HepG2 (cell line): ENCODE measurements around the gene RHOT1.

Experiments used
- BCL6 ChIP-seq: IDR thresholded peaks from 2 replicates; pipeline ENCODE4 v1.6.1; 2016; ENCODE audit warnings: missing genetic modification reagents, missing compliant biosample characterization
- FOXP1 ChIP-seq, 2 experiments: fragments of 450-650 bp in 1 of 2; IDR thresholded peaks; 2 replicates each; pipeline ENCODE4 v1.6.1; 2017 to 2018; ENCODE audit warnings: antibody characterized with exemption in 1 of 2
- JUND ChIP-seq: sonication (generic); formaldehyde crosslinking; IDR thresholded peaks from 2 replicates; pipeline ENCODE4 v1.8.0; 2022; ENCODE audit warnings: mild to moderate bottlenecking, missing genetic modification reagents
- MXI1 ChIP-seq: IDR thresholded peaks from 3 replicates; pipeline ENCODE4 v1.6.1; 2012; ENCODE audit warnings: low read depth, low read length, inconsistent platforms, borderline replicate concordance
- NBN ChIP-seq: fragments of 450-650 bp; conservative IDR thresholded peaks from 2 replicates; pipeline ENCODE4 v1.6.1; 2017
- SP5 ChIP-seq: IDR thresholded peaks from 2 replicates; pipeline ENCODE4 v1.6.1; 2016; ENCODE audit warnings: low read depth, borderline replicate concordance
- YY1 ChIP-seq: IDR thresholded peaks from 2 replicates; pipeline ENCODE4 v1.6.1; 2011; ENCODE audit warnings: low read length, low read depth, moderate library complexity, mild to moderate bottlenecking; ENCODE audit not compliant: insufficient read depth, insufficient replicate concordance
- ZNF225 ChIP-seq: sonication (generic); formaldehyde crosslinking; IDR thresholded peaks from 2 replicates; pipeline ENCODE4 v1.4.0; 2020; ENCODE audit warnings: mild to moderate bottlenecking, missing genetic modification reagents
- ZNF24 ChIP-seq: fragments of 450-650 bp; IDR thresholded peaks from 2 replicates; pipeline ENCODE4 v1.6.1; 2017; ENCODE audit warnings: antibody characterized with exemption, mild to moderate bottlenecking
- ZNF563 ChIP-seq: sonication (generic); formaldehyde crosslinking; IDR thresholded peaks from 2 replicates; pipeline ENCODE4 v1.8.0; 2022; ENCODE audit warnings: mild to moderate bottlenecking, moderate library complexity, missing genetic modification reagents
- ZNF761 ChIP-seq: sonication (generic); formaldehyde crosslinking; conservative IDR thresholded peaks from 2 replicates; pipeline ENCODE4 v1.4.0; 2020; ENCODE audit warnings: mild to moderate bottlenecking, missing genetic modification reagents
- TF ChIP-seq, protein P1 (sequence below), 2 experiments: IDR thresholded peaks; 2 replicates each; pipeline ENCODE4 v1.6.1; 2011 to 2012; ENCODE audit warnings: low read length in 2 of 2, borderline replicate concordance in 1 of 2, low read depth in 1 of 2, mild to moderate bottlenecking in 1 of 2, moderate library complexity in 1 of 2
- TF ChIP-seq, protein P2 (sequence below), 2 experiments: sonication (generic) in 1 of 2; formaldehyde crosslinking in 1 of 2; IDR thresholded peaks; 2 replicates each; pipeline versions ENCODE4 v1.5.1 to v1.6.1; 2011 to 2020; ENCODE audit warnings: borderline replicate concordance in 1 of 2, low read depth in 1 of 2, low read length in 1 of 2, mild to moderate bottlenecking in 1 of 2, missing genetic modification reagents in 1 of 2, moderate library complexity in 1 of 2

DNA sequence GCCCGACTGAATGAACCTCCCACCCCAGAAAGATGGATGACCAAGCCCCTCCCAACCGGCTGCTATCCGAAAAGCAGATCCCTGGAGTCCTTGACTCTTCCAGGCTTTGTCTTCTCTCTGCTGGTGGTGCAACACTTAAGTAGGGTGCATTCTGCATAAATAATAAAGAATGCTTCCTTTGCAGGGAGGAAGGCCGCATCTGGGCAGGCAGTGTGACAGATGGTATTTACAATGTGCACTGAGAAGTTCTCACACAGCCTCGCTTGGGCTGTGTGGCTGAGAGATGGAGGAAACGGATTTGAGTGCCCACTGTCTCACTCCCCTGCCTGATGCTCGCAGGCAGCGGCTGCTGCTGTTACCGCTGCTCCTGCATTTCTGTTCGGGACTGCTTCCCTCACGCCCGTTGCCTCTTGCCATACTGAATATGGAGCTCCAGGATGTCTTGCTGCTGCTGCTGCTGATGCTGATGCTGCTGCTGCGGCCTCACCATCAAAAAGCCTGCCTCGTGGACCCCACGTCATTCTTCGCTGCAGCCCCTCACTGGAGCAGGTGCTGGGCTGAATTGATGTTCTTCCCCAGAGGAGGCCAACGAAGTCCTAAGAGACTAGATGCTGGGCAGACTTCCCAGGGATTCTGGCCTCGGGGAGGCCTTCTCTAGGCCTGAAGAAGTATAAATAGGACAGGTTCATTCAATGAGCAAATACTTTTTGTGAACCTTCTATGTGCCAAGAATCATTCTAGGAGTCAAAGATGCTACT lies 116.3 kb downstream of the RHOT1 start:
- TF ChIP-seq JUND = no peak
- no peak for TF ChIP-seq SP5 (CRISPR knock-in tag)
- TF ChIP-seq ZNF761 (CRISPR knock-in tag) = no peak
- TF ChIP-seq, protein P1, sequence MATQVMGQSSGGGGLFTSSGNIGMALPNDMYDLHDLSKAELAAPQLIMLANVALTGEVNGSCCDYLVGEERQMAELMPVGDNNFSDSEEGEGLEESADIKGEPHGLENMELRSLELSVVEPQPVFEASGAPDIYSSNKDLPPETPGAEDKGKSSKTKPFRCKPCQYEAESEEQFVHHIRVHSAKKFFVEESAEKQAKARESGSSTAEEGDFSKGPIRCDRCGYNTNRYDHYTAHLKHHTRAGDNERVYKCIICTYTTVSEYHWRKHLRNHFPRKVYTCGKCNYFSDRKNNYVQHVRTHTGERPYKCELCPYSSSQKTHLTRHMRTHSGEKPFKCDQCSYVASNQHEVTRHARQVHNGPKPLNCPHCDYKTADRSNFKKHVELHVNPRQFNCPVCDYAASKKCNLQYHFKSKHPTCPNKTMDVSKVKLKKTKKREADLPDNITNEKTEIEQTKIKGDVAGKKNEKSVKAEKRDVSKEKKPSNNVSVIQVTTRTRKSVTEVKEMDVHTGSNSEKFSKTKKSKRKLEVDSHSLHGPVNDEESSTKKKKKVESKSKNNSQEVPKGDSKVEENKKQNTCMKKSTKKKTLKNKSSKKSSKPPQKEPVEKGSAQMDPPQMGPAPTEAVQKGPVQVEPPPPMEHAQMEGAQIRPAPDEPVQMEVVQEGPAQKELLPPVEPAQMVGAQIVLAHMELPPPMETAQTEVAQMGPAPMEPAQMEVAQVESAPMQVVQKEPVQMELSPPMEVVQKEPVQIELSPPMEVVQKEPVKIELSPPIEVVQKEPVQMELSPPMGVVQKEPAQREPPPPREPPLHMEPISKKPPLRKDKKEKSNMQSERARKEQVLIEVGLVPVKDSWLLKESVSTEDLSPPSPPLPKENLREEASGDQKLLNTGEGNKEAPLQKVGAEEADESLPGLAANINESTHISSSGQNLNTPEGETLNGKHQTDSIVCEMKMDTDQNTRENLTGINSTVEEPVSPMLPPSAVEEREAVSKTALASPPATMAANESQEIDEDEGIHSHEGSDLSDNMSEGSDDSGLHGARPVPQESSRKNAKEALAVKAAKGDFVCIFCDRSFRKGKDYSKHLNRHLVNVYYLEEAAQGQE (IDR thresholded peaks at IDR 0.05; ENCODE audit: borderline replicate concordance in 1 of 2, low read depth in 1 of 2, low read length in 2 of 2) = no peak
- no peak for TF ChIP-seq NBN
- no peak for TF ChIP-seq ZNF24
- no peak for TF ChIP-seq ZNF225
- TF ChIP-seq ZNF563 (CRISPR knock-in tag) = no peak
- TF ChIP-seq MXI1 = no peak
- TF ChIP-seq YY1 = no peak
- no peak for TF ChIP-seq BCL6
- TF ChIP-seq, protein P2, sequence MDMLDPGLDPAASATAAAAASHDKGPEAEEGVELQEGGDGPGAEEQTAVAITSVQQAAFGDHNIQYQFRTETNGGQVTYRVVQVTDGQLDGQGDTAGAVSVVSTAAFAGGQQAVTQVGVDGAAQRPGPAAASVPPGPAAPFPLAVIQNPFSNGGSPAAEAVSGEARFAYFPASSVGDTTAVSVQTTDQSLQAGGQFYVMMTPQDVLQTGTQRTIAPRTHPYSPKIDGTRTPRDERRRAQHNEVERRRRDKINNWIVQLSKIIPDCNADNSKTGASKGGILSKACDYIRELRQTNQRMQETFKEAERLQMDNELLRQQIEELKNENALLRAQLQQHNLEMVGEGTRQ (IDR thresholded peaks at IDR 0.05; ENCODE audit: low read depth, low read length) = no peak
- TF ChIP-seq, protein P2 (CRISPR knock-in tag; IDR thresholded peaks at IDR 0.05; ENCODE audit: borderline replicate concordance) = no peak
- TF ChIP-seq FOXP1 (IDR thresholded peaks at IDR 0.05) = no peak
- TF ChIP-seq FOXP1 (CRISPR knock-in tag; IDR thresholded peaks at IDR 0.05) = no peak
